HepG2 (cell line): ENCODE results near the gene ZPR1. TPM values are rescaled to one million over a fixed set of nuclear protein-coding genes. Genes with fewer than 3 reads are reported as not detected.

Source experiments
- ATF1 ChIP-seq: IDR thresholded peaks from 2 replicates; pipeline ENCODE4 v1.6.1; 2016; ENCODE audit warnings: mild to moderate bottlenecking, control low read depth
- DMAP1 ChIP-seq: IDR thresholded peaks from 2 replicates; pipeline ENCODE4 v1.6.1; 2016
- FLYWCH1 ChIP-seq: sonication (generic); formaldehyde crosslinking; IDR thresholded peaks from 2 replicates; pipeline ENCODE4 v1.8.1; 2023; ENCODE audit warnings: mild to moderate bottlenecking, missing genetic modification reagents
- FOSL1 ChIP-seq: sonication (generic); formaldehyde crosslinking; IDR thresholded peaks from 2 replicates; pipeline ENCODE4 v1.9.0; 2021; ENCODE audit warnings: missing genetic modification reagents, borderline replicate concordance
- FOXM1 ChIP-seq: sonication (generic); formaldehyde crosslinking; IDR thresholded peaks from 2 replicates; pipeline ENCODE4 v1.5.0; 2020; ENCODE audit warnings: missing genetic modification reagents
- HDAC2 ChIP-seq: sonication (generic); formaldehyde crosslinking; IDR thresholded peaks from 2 replicates; pipeline ENCODE4 v1.4.0; 2020; ENCODE audit warnings: missing genetic modification reagents
- KLF6 ChIP-seq: IDR thresholded peaks from 2 replicates; pipeline ENCODE4 v1.8.0; 2016; ENCODE audit warnings: missing biosample characterization, missing genetic modification reagents
- NCOA2 ChIP-seq: sonication (generic); formaldehyde crosslinking; IDR thresholded peaks from 2 replicates; pipeline ENCODE4 v1.8.0; 2022; ENCODE audit warnings: inconsistent platforms
- PHB2 ChIP-seq: fragments of 450-650 bp; IDR thresholded peaks from 2 replicates; pipeline ENCODE4 v1.6.1; 2018; ENCODE audit not compliant: partially characterized antibody
- RARA ChIP-seq: IDR thresholded peaks from 2 replicates; pipeline ENCODE4 v1.6.1; 2016; ENCODE audit warnings: missing genetic modification reagents, missing compliant biosample characterization
- STAG1 ChIP-seq: sonication (generic); formaldehyde crosslinking; IDR thresholded peaks from 2 replicates; pipeline ENCODE4 v1.4.0; 2020; ENCODE audit warnings: missing genetic modification reagents
- TAF15 ChIP-seq: fragments of 200-400 bp; formaldehyde crosslinking; IDR thresholded peaks from one replicate; pipeline ENCODE4 v1.6.1; 2018; ENCODE audit warnings: mild to moderate bottlenecking, low read depth, low read length; ENCODE audit not compliant: poor library complexity, severe bottlenecking
- TCF7L2 ChIP-seq: IDR thresholded peaks from 2 replicates; pipeline ENCODE4 v1.6.1; 2011; ENCODE audit warnings: mild to moderate bottlenecking, low read depth, low read length, moderate library complexity
- TEAD2 ChIP-seq: sonication (generic); formaldehyde crosslinking; IDR thresholded peaks from 2 replicates; pipeline ENCODE4 v1.9.0; 2021; ENCODE audit warnings: missing genetic modification reagents
- XBP1 ChIP-seq: sonication (generic); formaldehyde crosslinking; IDR thresholded peaks from 2 replicates; pipeline ENCODE4 v1.5.0; 2020; ENCODE audit warnings: missing genetic modification reagents
- ZNF10 ChIP-seq: sonication (generic); formaldehyde crosslinking; IDR thresholded peaks from 2 replicates; pipeline ENCODE4 v1.4.0; 2020; ENCODE audit warnings: mild to moderate bottlenecking, low read depth, missing genetic modification reagents, borderline replicate concordance
- ZNF34 ChIP-seq: sonication (generic); formaldehyde crosslinking; IDR thresholded peaks from 2 replicates; pipeline ENCODE4 v1.4.0; 2020; ENCODE audit warnings: mild to moderate bottlenecking, missing genetic modification reagents, borderline replicate concordance
- ZNF446 ChIP-seq: sonication (generic); formaldehyde crosslinking; IDR thresholded peaks from 2 replicates; pipeline ENCODE4 v1.5.0; 2020; ENCODE audit warnings: mild to moderate bottlenecking, missing genetic modification reagents
- ZNF605 ChIP-seq: sonication (generic); formaldehyde crosslinking; IDR thresholded peaks from 2 replicates; pipeline ENCODE4 v1.8.0; 2022; ENCODE audit warnings: mild to moderate bottlenecking, missing genetic modification reagents
- ZNF766 ChIP-seq: sonication (generic); formaldehyde crosslinking; IDR thresholded peaks from 2 replicates; pipeline ENCODE4 v1.5.0; 2020; ENCODE audit warnings: missing genetic modification reagents, borderline replicate concordance
- ZNF772 ChIP-seq: sonication (generic); formaldehyde crosslinking; IDR thresholded peaks from 2 replicates; pipeline ENCODE4 v1.5.0; 2020; ENCODE audit warnings: mild to moderate bottlenecking, missing genetic modification reagents
- ZSCAN20 ChIP-seq: sonication (generic); formaldehyde crosslinking; IDR thresholded peaks from 2 replicates; pipeline ENCODE4 v1.4.0; 2020; ENCODE audit warnings: missing genetic modification reagents, mild to moderate bottlenecking, borderline replicate concordance
- polyA plus RNA-seq, 8 experiments: library from polyadenylated mRNA; depleted of rRNA in 3 of 8; stranded (reverse) in 7 of 8; unstranded in 1 of 8; fragments of >200 nt; fragmentation: Illumina TruSeq in 4 of 8; extraction: Trizol in 4 of 8; gene quantifications; 2 replicates each; pipeline versions ENCODE4 v1.2.1 to v1.2.3, GENCODE V29; 2011 to 2016; ENCODE audit warnings: low read depth in 4 of 8, missing spikeins in 1 of 8, mixed read lengths in 1 of 8; ENCODE audit not compliant: insufficient read depth in 1 of 8
- total RNA-seq, 5 experiments: library from RNA; depleted of rRNA; stranded (reverse); fragments of >200 nt; fragmentation: Illumina TruSeq; extraction: Trizol; gene quantifications; 2 replicates each; pipeline ENCODE4 v1.2.3, GENCODE V29; 2016; ENCODE audit warnings: low read depth in 1 of 5
- TF ChIP-seq, protein P1 (sequence below): sonication (generic); formaldehyde crosslinking; IDR thresholded peaks from 2 replicates; pipeline ENCODE4 v1.9.0; 2022; ENCODE audit warnings: missing genetic modification reagents, mild to moderate bottlenecking, borderline replicate concordance
- TF ChIP-seq, protein P2 (sequence below): sonication (generic); formaldehyde crosslinking; IDR thresholded peaks from 2 replicates; pipeline ENCODE4 v1.8.1; 2023; ENCODE audit warnings: missing genetic modification reagents, mild to moderate bottlenecking, borderline replicate concordance
- TF ChIP-seq, protein P3 (sequence below): sonication (generic); formaldehyde crosslinking; IDR thresholded peaks from 2 replicates; pipeline ENCODE4 v1.4.0; 2020; ENCODE audit warnings: mild to moderate bottlenecking, missing genetic modification reagents
- TF ChIP-seq, protein P4 (sequence below): sonication (generic); formaldehyde crosslinking; IDR thresholded peaks from 2 replicates; pipeline ENCODE4 v1.4.0; 2020; ENCODE audit warnings: mild to moderate bottlenecking, missing genetic modification reagents
- TF ChIP-seq, protein P5 (sequence below): sonication (generic); formaldehyde crosslinking; IDR thresholded peaks from 2 replicates; pipeline ENCODE4 v1.5.1; 2020; ENCODE audit warnings: mild to moderate bottlenecking, missing genetic modification reagents, borderline replicate concordance

The ZPR1 gene
- total and polyA plus RNA-seq, 2 of the 13 experiments (the other 11 are each of a cell fraction or from before 2014, with no cell fraction given), result 40.0 to 79.3 TPM

DNA sequence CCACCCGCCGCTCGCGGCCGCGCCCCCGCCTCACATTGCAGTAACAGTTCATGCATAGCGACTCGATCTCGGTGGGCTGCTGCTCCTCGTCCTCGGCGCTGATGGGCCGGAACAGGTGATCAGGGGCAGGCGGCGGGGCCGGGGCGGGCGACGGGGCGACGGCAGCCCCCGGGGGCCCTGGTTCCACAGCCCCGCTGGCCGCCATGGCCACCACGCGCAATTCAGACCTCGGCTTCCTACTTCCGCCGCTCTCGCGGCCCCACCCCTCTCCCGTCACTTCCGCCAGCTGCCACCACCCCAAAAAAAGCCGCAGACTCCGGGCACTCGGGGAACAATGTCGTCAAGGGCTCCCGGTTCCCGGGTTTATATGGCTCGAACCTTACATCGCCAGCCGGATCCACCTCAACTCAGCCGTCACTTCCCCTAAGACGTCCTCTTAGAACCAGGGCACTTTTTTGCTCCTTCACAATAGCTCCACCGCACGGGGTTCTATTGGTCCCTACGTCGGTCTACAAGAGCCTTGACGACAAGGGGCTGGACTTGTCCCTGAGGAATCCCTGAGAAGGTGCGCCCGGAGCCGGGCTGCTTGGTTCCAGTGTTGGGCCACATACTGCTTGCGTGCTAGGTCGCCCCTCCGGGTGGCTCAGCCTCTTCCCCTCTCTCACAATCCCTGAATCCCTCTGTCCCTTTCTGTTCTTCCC lies at the start of gene ZPR1 (continued):
- TF ChIP-seq, protein P1, sequence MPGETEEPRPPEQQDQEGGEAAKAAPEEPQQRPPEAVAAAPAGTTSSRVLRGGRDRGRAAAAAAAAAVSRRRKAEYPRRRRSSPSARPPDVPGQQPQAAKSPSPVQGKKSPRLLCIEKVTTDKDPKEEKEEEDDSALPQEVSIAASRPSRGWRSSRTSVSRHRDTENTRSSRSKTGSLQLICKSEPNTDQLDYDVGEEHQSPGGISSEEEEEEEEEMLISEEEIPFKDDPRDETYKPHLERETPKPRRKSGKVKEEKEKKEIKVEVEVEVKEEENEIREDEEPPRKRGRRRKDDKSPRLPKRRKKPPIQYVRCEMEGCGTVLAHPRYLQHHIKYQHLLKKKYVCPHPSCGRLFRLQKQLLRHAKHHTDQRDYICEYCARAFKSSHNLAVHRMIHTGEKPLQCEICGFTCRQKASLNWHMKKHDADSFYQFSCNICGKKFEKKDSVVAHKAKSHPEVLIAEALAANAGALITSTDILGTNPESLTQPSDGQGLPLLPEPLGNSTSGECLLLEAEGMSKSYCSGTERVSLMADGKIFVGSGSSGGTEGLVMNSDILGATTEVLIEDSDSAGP, result peak; percentile 68; the same call in 1 of the 2 replicates
- no peak for TF ChIP-seq ZNF766 (CRISPR knock-in tag)
- TF ChIP-seq, protein P2, sequence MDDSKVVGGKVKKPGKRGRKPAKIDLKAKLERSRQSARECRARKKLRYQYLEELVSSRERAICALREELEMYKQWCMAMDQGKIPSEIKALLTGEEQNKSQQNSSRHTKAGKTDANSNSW (CRISPR knock-in tag), result no peak
- no peak for TF ChIP-seq ZNF34 (CRISPR knock-in tag)
- no peak for TF ChIP-seq FOXM1 (CRISPR knock-in tag)
- TF ChIP-seq ATF1, result peak; percentile 64
- TF ChIP-seq, protein P3, sequence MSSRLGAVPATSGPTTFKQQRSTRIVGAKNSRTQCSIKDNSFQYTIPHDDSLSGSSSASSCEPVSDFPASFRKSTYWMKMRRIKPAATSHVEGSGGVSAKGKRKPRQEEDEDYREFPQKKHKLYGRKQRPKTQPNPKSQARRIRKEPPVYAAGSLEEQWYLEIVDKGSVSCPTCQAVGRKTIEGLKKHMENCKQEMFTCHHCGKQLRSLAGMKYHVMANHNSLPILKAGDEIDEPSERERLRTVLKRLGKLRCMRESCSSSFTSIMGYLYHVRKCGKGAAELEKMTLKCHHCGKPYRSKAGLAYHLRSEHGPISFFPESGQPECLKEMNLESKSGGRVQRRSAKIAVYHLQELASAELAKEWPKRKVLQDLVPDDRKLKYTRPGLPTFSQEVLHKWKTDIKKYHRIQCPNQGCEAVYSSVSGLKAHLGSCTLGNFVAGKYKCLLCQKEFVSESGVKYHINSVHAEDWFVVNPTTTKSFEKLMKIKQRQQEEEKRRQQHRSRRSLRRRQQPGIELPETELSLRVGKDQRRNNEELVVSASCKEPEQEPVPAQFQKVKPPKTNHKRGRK (CRISPR knock-in tag), result no peak
- TF ChIP-seq RARA (CRISPR knock-in tag), result 0 out of 2 replicates have a peak, but pooled peaks have one; percentile 25
- TF ChIP-seq TEAD2, result no peak
- TF ChIP-seq TCF7L2, result no peak
- TF ChIP-seq NCOA2 (CRISPR knock-in tag), result no peak
- no peak for TF ChIP-seq XBP1 (CRISPR knock-in tag)
- TF ChIP-seq PHB2, result no peak
- TF ChIP-seq FOSL1 (CRISPR knock-in tag), result no peak
- TF ChIP-seq, protein P4, sequence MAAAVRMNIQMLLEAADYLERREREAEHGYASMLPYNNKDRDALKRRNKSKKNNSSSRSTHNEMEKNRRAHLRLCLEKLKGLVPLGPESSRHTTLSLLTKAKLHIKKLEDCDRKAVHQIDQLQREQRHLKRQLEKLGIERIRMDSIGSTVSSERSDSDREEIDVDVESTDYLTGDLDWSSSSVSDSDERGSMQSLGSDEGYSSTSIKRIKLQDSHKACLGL, result peak; percentile 53; the same call in 1 of the 2 replicates
- TF ChIP-seq STAG1 (CRISPR knock-in tag), result no peak
- TF ChIP-seq ZSCAN20 (CRISPR knock-in tag), result no peak
- no peak for TF ChIP-seq ZNF10 (CRISPR knock-in tag)
- TF ChIP-seq, protein P5, sequence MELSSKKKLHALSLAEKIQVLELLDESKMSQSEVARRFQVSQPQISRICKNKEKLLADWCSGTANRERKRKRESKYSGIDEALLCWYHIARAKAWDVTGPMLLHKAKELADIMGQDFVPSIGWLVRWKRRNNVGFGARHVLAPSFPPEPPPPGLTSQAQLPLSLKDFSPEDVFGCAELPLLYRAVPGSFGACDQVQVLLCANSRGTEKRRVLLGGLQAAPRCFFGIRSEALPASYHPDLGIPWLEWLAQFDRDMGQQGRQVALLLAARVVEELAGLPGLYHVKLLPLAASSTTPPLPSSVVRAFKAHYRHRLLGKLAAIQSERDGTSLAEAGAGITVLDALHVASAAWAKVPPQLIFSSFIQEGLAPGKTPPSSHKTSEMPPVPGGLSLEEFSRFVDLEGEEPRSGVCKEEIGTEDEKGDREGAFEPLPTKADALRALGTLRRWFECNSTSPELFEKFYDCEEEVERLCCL (CRISPR knock-in tag), result no peak
- peak; percentile 48; the same call in 1 of the 2 replicates for TF ChIP-seq HDAC2 (CRISPR knock-in tag)
- TF ChIP-seq FLYWCH1 (CRISPR knock-in tag), result no peak
- 0 out of 2 replicates have a peak, but pooled peaks have one; percentile 62 for TF ChIP-seq ZNF446 (CRISPR knock-in tag)
- TF ChIP-seq KLF6, result peak; percentile 45; the same call in 1 of the 2 replicates
- peak; percentile 65 for TF ChIP-seq TAF15
- TF ChIP-seq ZNF772 (CRISPR knock-in tag), result no peak
- 0 out of 2 replicates have a peak, but pooled peaks have one; percentile 62 for TF ChIP-seq DMAP1 (CRISPR knock-in tag)
- TF ChIP-seq ZNF605, result no peak
